Prostate gland (tissue), 1 donor: ENCODE data around the gene CIAPIN1.

ENCODE experiments used
- POLR2A ChIP-seq: fragments of 450-650 bp; IDR thresholded peaks from one replicate; pipeline ENCODE4 v1.6.1; 2016; ENCODE audit warnings: antibody characterized with exemption, mild to moderate bottlenecking
- POLR2AphosphoS5 ChIP-seq: sonication (generic); formaldehyde crosslinking; IDR thresholded peaks from one replicate; pipeline ENCODE4 v1.6.1; 2017; ENCODE audit warnings: antibody characterized with exemption

- TF ChIP-seq POLR2A (no peak), POLR2AphosphoS5 (no peak)
Observed at GRCh38 chr16:57493767-57494166, 46.6 kb upstream of the CIAPIN1 start.
